Activated CD8-positive, alpha-beta memory T cell treated with anti-CD3 and anti-CD28 coated beads, Interleukin-2, amount 10 ng/mL, durations not matched to agents 7 days and 5 days (primary cell): ENCODE measurements around the gene HSPH1. TPM values are rescaled to one million over a fixed set of nuclear protein-coding genes. Genes with fewer than 3 reads are reported as not detected.

Experiments
- ATAC-seq: fragments of 150-1000 bp; cut with Tn5 transposase; one replicate; pipeline ENCODE4 v1.10.0; 2021; ENCODE audit warnings: moderate library complexity
- CTCF ChIA-PET: fragments of 350-600 bp; sonication (Branson Sonifier 250); formaldehyde crosslinking; loops from one replicate; lab custom pipeline; 2021; ENCODE audit warnings: antibody characterized with exemption; lab: Charles Lee
- DNase-seq: peaks from one replicate; pipeline ENCODE4 v3.0.0-alpha.2; 2020
- H3K27ac Mint-ChIP-seq: one replicate; pipeline ENCODE4 v1.8.0; 2021; ENCODE audit warnings: mild to moderate bottlenecking, mixed read lengths
- H3K27me3 Mint-ChIP-seq: one replicate; pipeline ENCODE4 v1.8.0; 2021; ENCODE audit warnings: mixed read lengths
- H3K36me3 Mint-ChIP-seq: one replicate; pipeline ENCODE4 v1.8.0; 2021; ENCODE audit warnings: mild to moderate bottlenecking, mixed read lengths
- H3K4me1 Mint-ChIP-seq: one replicate; pipeline ENCODE4 v1.8.0; 2021; ENCODE audit warnings: mixed read lengths
- H3K4me3 Mint-ChIP-seq: one replicate; pipeline ENCODE4 v1.8.0; 2021; ENCODE audit warnings: mild to moderate bottlenecking, moderate library complexity, mixed read lengths
- H3K9me3 Mint-ChIP-seq: one replicate; pipeline ENCODE4 v1.8.0; 2022; ENCODE audit warnings: low read depth, mixed read lengths
- total RNA-seq, 2 experiments: library from RNA; stranded (reverse); gene quantifications; one replicate each; pipeline ENCODE4 v1.2.3, GENCODE V29; 2021

HSPH1 gene
- total RNA-seq, 2 experiments from 2014 or later = 141 to 202 TPM

DNA sequence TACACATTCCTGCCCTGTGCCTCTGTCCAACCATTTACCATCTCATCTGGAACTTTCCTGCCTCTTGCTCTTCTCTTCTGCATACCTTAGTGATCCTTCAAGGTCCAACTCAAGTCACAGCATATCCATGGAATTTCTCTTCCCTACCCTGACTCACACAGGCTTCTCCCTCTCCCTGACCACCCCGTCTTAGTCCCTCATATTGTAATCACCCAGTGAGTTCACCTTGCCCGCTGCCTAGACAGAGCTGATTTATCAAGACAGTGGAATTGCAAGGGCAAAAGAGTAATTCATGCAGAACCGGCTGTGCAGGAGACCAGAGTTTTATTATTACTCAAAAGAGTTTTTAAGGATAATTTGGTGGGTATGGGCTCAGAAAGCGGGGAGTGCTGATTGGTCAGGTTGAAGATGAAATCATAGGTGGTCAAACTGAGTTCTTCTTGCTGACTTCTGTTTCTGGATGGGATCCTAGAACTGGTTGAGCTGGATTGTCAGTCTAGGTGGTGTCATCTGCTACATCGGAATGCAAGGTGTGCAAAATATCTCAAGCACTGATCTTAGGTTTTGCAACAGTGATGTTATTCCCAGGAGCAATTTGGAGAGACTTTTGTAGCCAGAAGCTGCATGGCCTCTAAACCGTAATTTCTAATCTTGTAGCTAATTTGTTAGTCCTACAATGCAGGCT, 67.2 kb downstream of the HSPH1 start:
- Mint-ChIP-seq H3K36me3 (no peaks in the 10 kb centered on the region), H3K27ac (no peak overlapping the region), H3K27me3 (peaks cover 55% of the 10 kb centered on the region), H3K4me3 (no peak overlapping the region), H3K4me1 (no peaks in the 10 kb centered on the region), H3K9me3 (no peaks in the 10 kb centered on the region)
- no peak for ATAC-seq
- DNase-seq = no peak
- CTCF ChIA-PET = interaction anchor here (1.0 kb wide), 1 partner anchor 9 kb away, joined by 4 read pairs; no protein-coding TSS in a partner anchor

DNA sequence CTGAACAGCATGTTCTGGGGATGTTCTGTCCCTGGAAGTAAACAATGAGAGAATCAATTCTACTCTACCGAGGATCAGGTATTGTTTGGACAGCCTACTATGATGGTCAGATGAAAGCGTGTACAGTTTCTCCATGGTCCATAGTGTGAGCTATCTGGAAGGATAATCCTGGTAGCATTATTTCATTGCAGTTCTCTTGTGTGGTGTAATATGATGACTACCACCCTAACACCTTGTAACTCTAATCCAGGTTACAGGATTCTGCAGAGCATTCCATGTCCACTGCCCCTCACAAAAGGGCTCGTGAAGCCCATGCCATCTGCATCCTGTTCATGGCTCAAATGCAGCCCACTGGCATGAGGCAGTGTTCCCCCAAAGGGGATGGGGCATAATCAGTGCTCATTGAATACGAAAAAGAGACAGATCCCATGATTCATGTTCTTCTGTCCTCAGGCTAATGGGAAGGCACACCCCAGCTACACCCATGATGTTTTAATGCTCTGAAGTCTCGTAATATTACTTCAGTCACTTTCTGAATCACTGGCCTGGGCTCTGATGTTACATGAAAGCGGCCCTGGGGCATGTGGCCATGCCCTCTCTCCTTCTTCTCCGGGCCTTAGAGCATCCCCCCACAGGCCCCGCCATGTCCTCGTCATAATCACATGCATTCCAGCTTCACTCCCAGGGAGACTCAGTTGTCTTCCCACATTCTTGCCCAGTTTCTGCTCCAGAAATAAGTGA, 68.4 kb downstream of the HSPH1 start:
- DNase-seq (no peak), ATAC-seq (no peak)
- Mint-ChIP-seq H3K4me3 (no peak overlapping the region), H3K9me3 (no peaks in the 10 kb centered on the region), H3K27ac (no peak overlapping the region), H3K27me3 (peaks cover 46% of the 10 kb centered on the region), H3K4me1 (no peaks in the 10 kb centered on the region), H3K36me3 (no peaks in the 10 kb centered on the region)
- CTCF ChIA-PET = no interaction called here

- no peak overlapping the region for H3K4me3 Mint-ChIP-seq
- no peaks in the 10 kb centered on the region for H3K9me3 Mint-ChIP-seq
- peaks cover 40% of the 10 kb centered on the region for H3K27me3 Mint-ChIP-seq
- DNase-seq (no peak), ATAC-seq (no peak)
- no peak overlapping the region for H3K27ac Mint-ChIP-seq
- CTCF ChIA-PET = no interaction called here
- no peaks in the 10 kb centered on the region for H3K4me1 Mint-ChIP-seq
- no peaks in the 10 kb centered on the region for H3K36me3 Mint-ChIP-seq
Measured at GRCh38 chr13:31092646-31093045, 69.1 kb downstream of the HSPH1 start.

GRCh38 chr13:31090961-31091624, 70.6 kb downstream of the HSPH1 start:
- CTCF ChIA-PET = interaction anchor here (1.9 kb wide), 1 partner anchor 112 kb away, joined by 4 read pairs; no protein-coding TSS in a partner anchor
- Mint-ChIP-seq H3K27me3 (peaks cover 44% of the 10 kb centered on the region), H3K4me1 (no peaks in the 10 kb centered on the region), H3K9me3 (no peaks in the 10 kb centered on the region), H3K27ac (no peak overlapping the region), H3K36me3 (no peaks in the 10 kb centered on the region), H3K4me3 (no peak overlapping the region)
- DNase-seq (no peak), ATAC-seq (no peak)

- no peaks in the 10 kb centered on the region for H3K36me3 Mint-ChIP-seq
- no peaks in the 10 kb centered on the region for H3K9me3 Mint-ChIP-seq
- no peak overlapping the region for H3K4me3 Mint-ChIP-seq
- no peak overlapping the region for H3K27ac Mint-ChIP-seq
- ATAC-seq = no peak
- CTCF ChIA-PET = interaction anchor here (1.9 kb wide), 1 partner anchor 111 kb away, joined by 4 read pairs; no protein-coding TSS in a partner anchor
- no peaks in the 10 kb centered on the region for H3K4me1 Mint-ChIP-seq
- H3K27me3 Mint-ChIP-seq = peaks cover 48% of the 10 kb centered on the region
- DNase-seq = no peak
Measured at GRCh38 chr13:31090096-31090495, 71.6 kb downstream of the HSPH1 start.

GRCh38 chr13:31089649-31090048, 72.1 kb downstream of the HSPH1 start:
- ATAC-seq (no peak), DNase-seq (no peak)
- H3K4me3 Mint-ChIP-seq = no peak overlapping the region
- H3K36me3 Mint-ChIP-seq = no peaks in the 10 kb centered on the region
- H3K4me1 Mint-ChIP-seq = no peaks in the 10 kb centered on the region
- H3K27me3 Mint-ChIP-seq = peaks cover 47% of the 10 kb centered on the region
- no peaks in the 10 kb centered on the region for H3K9me3 Mint-ChIP-seq
- H3K27ac Mint-ChIP-seq = no peak overlapping the region
- CTCF ChIA-PET = interaction anchor here (1.9 kb wide), 1 partner anchor 110 kb away, joined by 4 read pairs; no protein-coding TSS in a partner anchor

- peaks cover 49% of the 10 kb centered on the region for H3K27me3 Mint-ChIP-seq
- CTCF ChIA-PET = no interaction called here
Measured at GRCh38 chr13:31088826-31089420, 72.8 kb downstream of the HSPH1 start.

More at GRCh38 chr13:31088826-31089420, 72.8 kb downstream of the HSPH1 start:
- H3K4me3 Mint-ChIP-seq = no peak overlapping the region
- ATAC-seq (no peak), DNase-seq (no peak)
- H3K9me3 Mint-ChIP-seq = no peaks in the 10 kb centered on the region
- no peak overlapping the region for H3K27ac Mint-ChIP-seq
- H3K4me1 Mint-ChIP-seq = no peaks in the 10 kb centered on the region
- H3K36me3 Mint-ChIP-seq = no peaks in the 10 kb centered on the region

Other genes starting within 250 kb of the HSPH1 start
- not detected for gene TEX26, start 229.2 kb downstream of the HSPH1 start, total RNA-seq
- gene B3GLCT, start 38.1 kb upstream of the HSPH1 start, total RNA-seq = 1 to 10 TPM; 4.2 to 4.9 TPM